ENCODE results near the gene MED26.
"Not testable (repeated sequence)": the region's sequence is repeated elsewhere in the genome, so short reads cannot be mapped to it uniquely, and the experiment has no call there.

Gene MED26, protein sequence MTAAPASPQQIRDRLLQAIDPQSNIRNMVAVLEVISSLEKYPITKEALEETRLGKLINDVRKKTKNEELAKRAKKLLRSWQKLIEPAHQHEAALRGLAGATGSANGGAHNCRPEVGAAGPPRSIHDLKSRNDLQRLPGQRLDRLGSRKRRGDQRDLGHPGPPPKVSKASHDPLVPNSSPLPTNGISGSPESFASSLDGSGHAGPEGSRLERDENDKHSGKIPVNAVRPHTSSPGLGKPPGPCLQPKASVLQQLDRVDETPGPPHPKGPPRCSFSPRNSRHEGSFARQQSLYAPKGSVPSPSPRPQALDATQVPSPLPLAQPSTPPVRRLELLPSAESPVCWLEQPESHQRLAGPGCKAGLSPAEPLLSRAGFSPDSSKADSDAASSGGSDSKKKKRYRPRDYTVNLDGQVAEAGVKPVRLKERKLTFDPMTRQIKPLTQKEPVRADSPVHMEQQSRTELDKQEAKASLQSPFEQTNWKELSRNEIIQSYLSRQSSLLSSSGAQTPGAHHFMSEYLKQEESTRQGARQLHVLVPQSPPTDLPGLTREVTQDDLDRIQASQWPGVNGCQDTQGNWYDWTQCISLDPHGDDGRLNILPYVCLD

DNA sequence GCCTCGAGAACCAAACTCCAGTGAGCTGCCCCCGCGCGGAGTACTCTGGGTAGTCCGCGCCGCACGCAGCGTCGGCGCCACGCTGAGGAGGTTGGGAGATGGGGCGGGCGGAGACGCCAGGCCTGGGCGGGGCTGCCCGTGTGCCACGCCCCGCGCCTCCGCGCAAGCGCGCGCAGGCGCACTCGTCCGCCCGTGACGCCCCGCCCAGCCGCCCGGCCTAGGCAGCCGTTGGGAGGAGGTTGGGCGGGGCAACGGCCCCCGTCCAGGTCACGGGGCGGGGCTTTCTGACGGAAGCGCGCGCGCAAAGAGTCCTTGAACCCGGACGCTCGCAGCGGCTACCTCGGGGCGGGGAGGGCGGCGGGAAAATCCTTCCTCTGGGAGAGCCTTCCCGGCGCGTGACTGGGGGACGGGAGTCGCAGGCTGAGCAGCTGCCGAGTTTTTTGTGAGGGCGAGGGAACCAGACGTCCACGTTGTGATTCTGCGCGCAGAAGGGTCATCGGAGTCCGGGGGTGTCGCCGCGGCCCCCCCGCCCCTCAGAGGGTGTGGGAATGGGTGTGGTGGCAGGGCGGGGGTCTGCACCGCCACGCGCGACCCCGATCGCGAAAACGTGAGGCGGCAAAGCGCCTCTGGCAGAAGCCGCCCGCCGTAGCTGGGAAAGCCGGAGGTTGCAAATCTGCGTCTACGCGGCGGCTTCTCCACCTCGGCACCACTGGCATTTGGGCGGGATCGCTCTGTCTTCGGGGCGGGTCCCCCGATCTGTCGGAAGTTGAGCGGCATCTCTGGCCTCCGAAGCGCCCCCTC, at the start of gene MED26:
Gene MED26 (minus strand): TSS at position 22 of the 801 bp plus-strand sequence. CDS start 261 bp downstream, outside the sequence.
- peak; percentile 89 for DNase-seq

DNA sequence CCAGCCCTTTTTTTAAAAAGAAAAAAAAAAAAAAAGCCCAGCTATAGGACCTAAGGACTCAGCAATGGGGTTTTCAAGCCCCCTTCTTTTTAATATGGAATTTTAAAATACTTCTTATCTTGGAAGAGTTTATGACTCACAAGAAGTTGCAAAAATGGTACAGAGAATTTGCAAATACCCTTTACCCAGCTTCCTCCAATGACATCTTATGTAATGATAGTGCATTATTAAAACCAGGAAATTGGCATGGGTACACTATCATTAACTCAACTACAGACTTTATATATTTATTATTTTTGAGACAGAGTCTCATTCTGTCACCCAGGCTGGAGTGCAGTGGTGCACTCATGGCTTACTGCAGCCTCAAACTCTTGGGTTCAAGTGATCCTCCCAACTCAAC, 49.1 kb upstream of the MED26 start:
- no peak for DNase-seq

DNA sequence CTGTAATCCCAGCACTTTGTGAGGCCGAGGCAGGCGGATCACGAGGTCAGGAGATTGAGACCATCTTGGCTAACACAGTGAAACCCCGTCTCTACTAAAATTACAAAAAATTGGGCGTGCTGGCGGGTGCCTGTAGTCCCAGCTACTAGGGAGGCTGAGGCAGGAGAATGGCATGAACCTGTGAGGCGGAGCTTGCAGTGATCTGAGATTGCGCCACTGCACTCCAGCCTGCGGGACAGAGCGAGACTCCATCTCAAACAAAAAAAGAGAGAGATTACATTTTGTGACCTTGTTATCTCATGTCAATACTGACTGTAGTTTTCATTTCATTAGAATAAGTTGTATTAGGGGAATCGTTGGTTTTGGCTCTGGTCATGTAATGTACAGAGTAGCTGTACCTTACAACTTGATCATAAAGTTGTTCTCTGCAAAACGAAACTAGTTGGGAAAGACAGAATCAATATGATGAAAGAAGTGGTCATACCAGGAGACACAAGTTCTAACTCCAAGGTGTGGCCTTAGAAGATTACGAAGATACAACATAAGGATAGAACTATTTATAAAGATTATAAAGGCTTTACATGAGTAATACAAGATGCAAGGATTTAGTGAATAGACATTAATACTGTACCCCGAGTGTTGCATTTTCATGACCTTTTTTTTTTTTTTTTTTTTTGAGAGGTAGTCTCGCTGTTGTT, 48.2 kb upstream of the MED26 start:
- no peak for DNase-seq

DNA sequence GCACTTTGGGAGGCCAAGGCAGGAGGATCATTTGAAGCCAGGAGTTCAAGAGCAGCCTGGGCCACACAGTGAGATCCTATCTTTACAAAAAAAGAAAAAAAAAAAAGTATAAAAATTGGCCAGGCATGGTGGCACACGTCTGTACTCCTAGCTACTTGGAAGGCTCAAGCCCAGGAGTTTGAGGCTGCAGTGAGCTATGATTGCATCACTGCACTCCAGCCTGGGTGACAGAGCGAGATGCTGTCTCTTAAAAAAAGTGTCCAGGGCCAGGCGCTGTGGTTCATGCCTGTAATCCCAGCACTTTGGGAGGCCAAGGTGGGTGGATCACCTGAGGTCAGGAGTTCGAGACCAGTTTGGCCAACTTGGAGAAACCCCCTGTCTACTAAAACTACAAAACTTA, 45.8 kb upstream of the MED26 start:
- DNase-seq = not testable (repeated sequence)

DNA sequence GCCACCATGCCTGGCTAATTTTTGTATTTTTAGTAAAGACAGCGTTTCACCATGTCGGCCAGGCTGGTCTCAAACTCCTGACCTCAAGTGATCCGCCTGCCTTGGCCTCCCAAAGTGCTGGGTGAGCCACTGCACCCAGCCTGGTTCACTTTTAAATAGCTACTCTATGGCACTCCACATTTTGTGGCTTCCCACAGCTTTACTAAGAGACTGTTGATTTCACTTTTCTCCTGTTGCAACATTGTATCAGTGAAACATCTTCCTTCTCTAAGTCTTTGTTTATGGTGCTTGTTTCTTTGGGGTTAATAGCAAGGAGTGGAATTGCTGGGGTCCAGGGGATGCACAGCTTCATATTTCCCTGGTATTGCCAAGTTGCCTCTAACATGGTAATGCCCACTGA, 45.2 kb upstream of the MED26 start:
- peak; percentile 26 for DNase-seq

DNA sequence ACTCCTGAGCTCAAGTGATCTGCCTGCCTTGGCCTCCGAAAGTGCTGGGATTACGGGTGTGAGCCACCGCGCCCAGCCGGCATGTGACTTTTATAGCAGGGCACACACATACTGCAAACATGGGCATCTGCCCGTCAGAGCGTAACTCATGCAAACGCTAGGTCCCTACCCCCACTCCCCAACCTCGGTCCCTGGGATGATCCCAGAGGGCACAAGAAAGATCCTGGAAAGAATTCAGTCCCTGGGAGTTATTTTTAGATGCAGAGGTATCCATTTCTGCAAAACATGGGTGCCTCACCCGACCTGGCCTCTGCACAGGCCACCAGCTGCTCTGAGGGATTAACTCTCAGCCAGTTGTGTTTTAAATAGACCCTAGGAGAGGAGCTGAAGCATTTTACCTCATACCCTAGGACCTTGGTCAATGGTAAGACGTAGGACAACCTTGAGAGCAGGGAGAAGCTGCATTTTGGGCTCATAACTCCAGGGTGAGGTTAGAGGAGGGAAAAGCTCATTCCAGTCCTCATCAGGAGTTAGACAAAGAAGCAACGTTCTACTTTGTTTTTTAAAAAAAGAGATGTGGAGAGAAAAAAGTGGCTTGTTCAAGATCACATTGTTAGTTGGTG, 43.8 kb upstream of the MED26 start:
- DNase-seq = no peak

DNA sequence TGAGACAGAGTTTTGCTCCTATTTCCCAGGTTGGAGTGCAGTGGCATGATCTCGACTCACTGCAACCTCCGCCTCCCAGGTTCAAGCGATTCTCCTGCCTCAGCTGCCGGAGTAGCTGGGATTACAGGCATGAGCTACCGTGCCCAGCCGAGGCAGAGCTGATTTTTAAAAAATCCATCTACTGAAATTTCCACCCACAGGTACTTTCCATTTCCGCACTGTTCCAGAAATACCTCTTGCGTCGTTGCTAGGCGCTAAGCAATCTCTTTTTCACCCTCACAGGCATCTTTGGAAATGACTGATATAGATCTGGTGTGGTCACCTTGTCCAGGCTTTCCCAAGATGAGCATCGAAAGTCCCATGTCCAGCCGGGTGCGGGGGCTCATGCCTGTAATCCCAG, 42.3 kb upstream of the MED26 start:
- no peak for DNase-seq

DNA sequence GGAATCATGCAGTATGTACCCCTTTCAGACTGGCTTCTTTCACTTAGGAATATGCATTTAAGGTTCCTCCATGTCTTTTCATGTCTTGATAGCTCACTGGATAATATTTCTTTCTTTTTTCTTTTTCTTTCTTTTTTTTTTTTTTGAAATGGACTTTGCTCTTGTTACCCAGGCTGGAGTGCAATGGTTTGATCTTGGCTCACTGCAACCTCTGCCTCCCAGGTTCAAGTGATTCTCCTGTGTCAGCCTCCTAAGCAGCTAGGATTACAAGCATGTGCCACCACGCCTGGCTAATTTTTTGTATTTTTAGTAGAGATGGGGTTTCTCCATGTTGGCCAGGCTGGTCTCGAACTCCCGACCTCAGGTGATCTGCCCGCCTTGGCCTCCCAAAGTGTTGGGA, 40.7 kb upstream of the MED26 start:
- DNase-seq = not testable (repeated sequence)

DNA sequence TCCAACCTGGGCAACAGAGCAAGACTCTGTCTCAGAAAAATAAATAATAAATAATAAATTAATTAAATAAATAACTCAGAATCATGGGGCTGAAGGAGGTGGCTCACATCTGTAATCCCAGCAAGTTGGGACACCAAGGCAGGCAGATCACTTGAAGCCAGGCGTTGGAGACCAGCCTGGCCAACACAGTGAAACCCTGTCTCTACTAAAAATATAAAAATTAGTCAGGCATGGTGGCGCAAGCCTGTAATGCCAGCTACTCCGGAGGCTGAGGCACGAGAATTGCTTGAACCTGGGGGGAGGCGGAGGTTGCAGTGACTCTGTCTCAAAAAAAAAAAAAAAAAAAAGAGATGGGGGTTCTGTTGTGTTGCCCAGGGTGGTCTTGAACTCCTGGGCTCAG, 40.2 kb upstream of the MED26 start:
- DNase-seq = no peak

DNA sequence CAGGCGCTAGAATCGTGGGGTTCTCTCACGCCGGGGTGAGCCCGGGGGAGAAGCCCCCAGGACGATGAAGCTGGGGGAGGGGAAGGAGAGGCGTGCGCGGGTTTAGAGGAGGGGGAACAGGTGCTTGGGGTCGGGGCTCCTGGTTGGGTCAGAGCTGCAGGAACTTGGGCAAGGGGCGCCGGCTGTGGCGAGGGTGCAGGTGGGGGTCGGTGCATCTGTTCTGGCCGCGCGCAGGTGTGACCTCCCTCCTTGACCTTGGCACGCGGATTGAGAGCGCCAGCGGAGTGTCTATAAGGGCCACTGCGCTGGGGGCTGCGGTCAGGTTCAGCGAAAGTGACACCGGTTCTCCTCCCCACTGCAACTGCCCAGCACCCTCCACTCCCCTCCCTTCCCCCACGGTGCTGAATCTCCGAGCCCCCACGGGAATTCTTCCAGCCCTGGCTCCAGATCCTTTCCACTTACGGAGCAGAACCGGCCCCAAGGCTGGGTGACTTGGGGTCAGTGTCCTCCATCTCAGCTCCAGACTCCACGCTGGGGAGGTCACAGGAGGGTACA, 33.6 kb upstream of the MED26 start:
- no peak for DNase-seq

DNA sequence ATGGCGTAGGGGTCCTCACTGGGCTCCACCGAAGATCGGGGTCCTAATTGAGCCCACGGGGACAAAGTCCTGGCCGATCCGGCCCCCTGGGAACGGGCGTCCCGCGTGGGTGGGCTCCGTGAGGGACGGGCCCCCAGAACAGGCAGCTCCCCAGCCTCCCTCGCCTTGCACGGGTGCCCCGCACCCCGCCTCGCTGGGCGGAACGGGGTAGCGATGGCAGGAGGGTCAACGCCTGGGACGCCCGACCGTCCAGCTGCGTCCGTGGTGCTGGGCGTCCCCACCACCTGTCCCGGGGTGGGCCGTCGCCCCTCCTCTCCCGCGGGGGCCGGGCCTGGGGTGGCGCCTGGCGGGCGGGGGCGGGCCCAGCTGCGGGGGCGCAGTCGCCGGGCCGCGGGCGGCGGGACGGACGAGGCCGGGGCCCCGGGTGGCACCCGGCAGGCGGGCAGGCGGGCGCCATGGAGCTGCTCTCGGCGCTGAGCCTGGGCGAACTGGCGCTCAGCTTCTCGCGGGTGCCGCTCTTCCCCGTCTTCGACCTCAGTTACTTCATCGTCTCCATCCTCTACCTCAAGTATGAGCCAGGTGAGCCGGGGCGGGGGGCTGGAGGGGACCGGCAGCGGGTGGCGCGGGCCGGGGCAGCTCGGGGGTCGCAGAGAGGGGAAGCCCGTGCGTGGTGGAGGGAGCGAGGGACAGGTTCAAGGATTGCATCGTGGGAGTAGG, 32.9 kb upstream of the MED26 start, which contains the start of gene TMEM38A:
Gene TMEM38A (plus strand): TSS at position 377 of the 717 bp plus-strand sequence. CDS start 79 bp downstream, at position 456.
- no peak for DNase-seq

DNA sequence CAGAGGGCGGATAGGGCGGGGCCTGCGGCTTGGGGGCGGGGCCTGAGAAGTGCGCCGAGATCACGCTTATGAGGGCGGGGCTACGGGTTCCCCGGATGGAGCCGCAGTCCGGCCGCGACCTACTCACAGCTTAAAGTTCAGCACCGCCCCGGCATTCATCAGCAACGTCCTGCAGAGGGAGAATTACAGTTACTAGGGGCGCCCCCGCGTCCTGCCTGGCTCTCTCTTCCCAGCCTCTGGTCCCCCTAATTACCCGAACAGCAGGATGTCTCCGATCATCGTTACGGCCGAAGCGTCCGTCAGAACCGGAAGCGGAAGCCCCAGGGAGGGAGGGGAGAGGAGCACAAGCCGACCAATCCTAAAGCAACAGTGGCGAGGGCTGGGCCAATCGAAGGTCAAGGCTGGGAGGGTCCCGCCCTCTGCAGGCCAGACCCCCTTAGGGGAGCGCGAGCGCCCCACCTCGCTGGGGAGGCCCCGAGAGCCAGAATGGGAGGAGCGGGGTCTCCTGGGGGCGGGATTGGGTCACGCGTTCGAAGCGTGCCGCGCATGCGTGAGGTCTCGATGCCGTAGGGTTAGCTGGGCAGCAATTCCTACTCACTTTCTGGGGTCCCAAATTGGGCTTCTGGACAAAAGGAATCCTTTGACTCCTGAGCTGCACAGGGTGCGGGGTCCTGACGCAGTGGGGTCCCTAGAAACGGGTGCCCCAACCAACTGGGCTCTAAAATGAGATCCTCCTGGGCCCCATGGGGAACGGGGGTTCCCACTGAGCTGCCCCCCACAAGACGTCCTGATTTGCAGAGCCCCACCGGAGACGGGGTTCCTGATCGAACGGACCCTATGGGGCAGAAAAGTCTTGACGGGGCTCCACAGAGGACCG, 32.1 kb upstream of the MED26 start, which contains the start of gene SMIM7:
Gene SMIM7 (minus strand): TSS at position 313 of the 877 bp plus-strand sequence. CDS start 34 bp downstream, at position 279.
- DNase-seq = peak; percentile 96

DNA sequence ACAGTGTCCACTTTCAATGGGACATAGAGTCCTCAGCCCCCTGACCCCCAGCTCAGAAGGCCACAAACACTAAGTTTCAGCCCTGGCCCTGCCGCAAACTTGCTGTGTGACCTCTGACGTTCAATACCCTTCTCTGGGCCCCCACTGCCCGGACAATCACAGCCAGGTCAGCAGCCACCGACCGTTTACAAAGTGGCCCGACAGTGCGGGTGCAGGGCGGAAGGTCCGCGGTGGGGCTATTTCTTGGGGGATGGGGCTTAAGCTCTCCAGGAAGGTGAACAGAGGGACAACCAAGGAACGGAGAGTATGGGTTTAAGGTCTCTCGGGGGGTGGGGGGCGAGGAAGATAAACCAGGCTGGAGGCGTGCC, 31.4 kb upstream of the MED26 start:
- no peak for DNase-seq

DNA sequence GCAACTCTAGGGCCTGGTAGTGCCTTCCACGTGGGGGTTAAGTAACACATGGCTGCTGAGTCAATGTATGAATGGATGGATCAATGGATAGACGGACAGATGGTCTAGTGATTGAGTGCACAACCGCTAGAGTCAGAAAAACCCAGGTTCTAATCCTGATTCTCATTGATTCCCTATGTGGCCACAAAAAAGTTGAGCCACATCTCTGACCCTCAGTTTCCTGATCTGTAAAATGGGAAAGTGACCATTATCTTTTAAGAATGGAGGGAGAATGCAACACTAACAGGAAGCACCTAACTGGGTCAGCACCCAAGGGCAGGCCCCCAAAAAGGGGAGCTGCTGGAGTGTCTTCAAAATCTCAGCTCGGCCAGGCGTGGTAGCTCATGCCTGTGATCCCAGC, 29.4 kb upstream of the MED26 start:
- no peak for DNase-seq

DNA sequence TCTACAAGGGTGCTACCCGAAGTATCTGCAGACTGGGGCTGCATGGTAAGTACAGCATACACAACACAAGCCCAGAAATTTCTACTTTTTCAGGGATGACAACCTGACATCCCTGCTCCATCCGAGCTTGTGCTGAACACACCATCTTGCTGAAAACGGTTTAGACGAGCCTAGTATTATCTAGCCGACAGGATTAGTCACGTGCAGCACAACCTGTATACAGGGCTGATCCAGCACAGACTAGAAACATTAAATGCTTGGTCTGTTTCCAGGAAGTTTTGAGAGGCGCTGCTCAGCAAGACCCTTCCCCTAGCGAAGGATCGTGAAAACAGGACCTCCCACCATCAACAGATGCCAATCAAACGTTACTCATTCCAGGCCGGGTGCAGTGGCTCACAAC, 27.7 kb upstream of the MED26 start:
- DNase-seq = no peak

DNA sequence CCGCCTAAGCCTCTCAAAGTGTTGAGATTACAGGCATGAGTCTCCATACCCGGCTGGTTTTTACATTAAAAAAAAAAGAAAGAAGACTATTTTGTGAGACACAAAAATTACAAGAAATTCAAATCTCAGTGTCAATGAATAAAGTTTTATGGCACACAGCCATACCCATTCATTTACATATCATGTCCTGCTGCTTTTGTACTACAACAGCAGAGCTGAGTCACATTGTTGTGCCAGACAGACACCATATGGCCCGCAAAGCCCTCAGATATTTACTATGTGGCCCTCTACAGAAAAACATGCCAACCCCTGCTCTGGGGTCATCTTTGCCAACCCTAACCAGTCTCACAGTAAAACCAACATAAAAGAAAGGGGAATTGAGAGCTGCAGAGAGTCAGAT, 26.6 kb upstream of the MED26 start:
- DNase-seq = no peak

DNA sequence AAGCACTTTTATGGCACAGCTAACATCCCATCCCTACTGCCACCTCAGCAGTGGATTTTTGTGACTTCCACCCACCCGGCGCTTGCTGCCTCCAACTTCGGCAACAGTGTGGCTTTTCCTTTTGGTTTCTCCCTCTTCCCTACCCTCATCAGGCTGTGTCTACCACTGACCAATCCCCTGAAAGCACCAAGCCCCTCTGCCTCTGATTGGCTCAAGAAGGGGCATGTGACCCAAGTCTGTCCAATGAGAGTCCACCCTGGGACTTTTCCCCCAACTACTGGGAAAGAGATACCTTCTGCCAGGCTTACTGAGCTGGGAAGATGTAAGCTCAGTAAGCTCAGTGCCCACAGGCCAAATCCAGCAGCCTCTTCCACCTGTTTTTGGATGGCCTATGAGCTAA, 26.1 kb upstream of the MED26 start:
- no peak for DNase-seq

DNA sequence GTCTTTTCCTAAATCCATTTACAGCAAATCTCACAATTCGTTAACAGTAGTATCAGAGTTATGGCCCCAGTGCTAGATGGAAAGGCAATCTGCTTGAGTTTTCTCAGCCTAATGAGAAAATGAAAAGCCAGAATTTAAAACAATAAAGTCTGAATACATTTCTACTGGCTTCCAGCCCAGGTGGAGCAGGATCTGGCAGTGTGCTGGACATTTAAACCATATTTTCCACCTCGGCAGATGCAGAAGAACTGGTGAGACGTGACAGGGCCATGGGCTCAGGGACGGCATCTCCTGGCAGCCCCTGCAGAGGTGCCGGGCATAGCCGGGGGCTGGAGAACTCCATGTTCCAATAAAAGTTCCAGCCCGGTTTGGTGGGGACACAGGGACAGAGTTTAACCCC, 24.9 kb upstream of the MED26 start:
- DNase-seq = no peak

DNA sequence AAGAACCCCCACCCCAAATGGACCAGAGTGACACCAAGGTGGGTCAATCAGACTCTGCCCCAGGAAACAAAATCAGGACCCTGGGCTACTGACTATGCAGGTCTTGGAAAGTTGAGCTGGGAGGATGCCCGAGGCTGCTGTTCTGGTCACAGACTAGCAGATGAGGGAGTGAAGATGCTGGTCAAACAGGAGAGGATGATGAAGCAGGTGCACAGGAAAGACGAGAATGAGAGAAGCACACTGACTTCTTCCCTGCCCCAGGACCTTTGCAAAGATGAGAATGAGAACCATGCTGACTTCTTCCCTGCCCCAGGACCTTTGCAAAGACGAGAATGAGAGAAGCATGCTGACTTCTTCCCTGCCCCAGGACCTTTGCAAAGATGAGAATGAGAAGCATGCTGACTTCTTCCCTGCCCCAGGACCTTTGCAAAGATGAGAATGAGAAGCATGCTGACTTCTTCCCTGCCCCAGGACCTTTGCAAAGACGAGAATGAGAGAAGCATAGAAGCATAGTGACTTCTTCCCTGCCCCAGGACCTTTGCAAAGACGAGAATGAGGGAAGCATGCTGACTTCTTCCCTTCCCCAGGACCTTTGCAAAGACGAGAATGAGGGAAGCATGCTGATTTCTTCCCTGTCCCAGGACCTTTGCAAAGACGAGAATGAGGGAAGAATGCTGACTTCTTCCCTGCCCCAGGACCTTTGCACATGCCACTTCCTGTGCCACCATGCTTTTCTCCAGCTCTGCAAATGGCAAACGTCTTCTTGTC, 23.6 kb upstream of the MED26 start:
- DNase-seq = not testable (repeated sequence)

DNA sequence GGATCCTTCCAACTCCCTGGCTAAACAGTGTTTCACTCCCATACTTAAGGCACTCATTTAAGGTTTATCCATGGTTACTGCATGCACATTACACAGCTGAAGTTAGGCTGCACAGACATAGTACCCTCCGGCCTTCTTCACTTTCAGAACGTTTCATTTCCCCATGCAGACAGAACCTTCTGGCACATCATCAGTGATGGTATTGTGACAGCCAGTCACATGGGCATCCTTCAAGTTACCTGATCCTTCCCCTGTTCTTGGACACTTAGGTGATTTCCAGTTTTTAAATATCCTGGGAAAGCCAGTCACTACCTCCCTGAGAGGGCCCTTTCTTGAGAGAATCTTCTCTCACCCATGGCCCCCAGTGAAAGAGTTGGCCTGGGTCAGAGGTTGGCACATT, 22.8 kb upstream of the MED26 start:
- no peak for DNase-seq
